ENCODE measurements around the gene GRIP2.

GRIP2 gene

DNA sequence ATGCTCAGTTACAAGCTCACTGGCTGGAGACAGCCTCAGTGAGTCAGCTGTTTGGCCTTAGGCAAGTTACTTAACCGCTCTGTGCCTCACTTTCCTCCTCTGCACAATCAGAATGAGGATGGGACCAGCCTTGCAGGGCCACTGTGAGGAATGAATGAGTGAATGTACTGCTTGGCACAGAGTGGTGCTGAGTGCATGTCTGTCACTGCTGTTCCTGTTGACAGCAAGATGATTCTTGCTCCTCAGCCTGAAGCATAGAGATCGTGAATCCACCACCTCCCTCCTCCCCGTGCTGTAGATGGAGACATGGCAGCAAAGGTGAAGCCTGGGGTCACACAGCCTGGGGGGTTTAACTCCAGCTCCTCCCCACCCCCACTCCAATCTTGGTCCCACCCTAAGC, 14.6 kb upstream of the GRIP2 start:
- no peak overlapping the region for H3K4me3 ChIP-seq (ENCODE audit: control insufficient read depth, low read depth, low read length)
- TF ChIP-seq, protein P1, sequence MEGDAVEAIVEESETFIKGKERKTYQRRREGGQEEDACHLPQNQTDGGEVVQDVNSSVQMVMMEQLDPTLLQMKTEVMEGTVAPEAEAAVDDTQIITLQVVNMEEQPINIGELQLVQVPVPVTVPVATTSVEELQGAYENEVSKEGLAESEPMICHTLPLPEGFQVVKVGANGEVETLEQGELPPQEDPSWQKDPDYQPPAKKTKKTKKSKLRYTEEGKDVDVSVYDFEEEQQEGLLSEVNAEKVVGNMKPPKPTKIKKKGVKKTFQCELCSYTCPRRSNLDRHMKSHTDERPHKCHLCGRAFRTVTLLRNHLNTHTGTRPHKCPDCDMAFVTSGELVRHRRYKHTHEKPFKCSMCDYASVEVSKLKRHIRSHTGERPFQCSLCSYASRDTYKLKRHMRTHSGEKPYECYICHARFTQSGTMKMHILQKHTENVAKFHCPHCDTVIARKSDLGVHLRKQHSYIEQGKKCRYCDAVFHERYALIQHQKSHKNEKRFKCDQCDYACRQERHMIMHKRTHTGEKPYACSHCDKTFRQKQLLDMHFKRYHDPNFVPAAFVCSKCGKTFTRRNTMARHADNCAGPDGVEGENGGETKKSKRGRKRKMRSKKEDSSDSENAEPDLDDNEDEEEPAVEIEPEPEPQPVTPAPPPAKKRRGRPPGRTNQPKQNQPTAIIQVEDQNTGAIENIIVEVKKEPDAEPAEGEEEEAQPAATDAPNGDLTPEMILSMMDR (IDR thresholded peaks at IDR 0.05; ENCODE audit: control insufficient read depth, insufficient read depth, low read depth, low read length, missing control alignments): no peak
- DNase-seq (ENCODE audit: low read depth): no peak

DNA sequence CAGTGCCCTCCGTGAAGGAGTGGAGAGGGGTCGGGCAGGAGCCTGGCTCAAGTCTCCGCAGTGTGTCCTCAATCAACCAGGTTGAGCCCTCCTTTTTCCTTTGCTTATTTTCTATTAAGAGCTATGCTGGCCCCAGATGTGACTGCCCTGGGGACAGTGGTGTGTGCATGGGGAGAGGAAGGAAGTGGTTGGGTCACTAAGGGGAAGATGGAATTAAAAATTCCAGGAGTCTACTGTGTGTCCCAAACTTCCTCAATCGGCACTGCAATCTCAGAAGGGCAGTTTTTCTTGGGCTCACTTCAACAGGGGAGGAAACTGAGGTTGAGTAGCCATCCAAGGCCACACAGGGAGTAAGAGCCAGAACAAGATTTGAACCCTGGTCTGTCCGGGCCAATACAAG, 13.7 kb upstream of the GRIP2 start:
- TF ChIP-seq, protein P1 (IDR thresholded peaks at IDR 0.05; ENCODE audit: control insufficient read depth, insufficient read depth, low read depth, low read length, missing control alignments): no peak
- H3K4me3 ChIP-seq (ENCODE audit: control insufficient read depth, low read depth, low read length): no peak overlapping the region
- no peak for DNase-seq (ENCODE audit: low read depth)

DNA sequence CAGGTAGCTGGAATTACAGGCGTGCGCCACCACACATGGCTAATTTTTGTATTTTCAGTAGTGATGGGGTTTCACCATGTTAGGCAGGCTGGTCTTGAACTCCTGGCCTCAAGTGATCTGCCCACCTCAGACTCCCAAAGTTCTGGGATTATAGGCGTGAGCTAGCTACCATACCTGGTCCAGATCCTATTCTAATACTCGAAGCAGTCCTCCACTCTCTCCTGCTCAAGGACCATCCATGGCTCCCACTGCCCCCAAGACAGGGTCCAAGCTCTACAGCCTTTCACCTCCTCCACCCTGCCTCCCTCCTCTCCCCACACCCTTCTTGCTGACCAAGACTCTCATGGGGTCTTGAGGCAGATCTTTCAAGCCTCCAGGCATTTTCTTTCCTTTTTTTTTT, 12.6 kb upstream of the GRIP2 start:
- H3K4me3 ChIP-seq (ENCODE audit: control insufficient read depth, low read depth, low read length): no peak overlapping the region
- TF ChIP-seq, protein P1 (IDR thresholded peaks at IDR 0.05; ENCODE audit: control insufficient read depth, insufficient read depth, low read depth, low read length, missing control alignments): no peak
- DNase-seq (ENCODE audit: low read depth): no peak

DNA sequence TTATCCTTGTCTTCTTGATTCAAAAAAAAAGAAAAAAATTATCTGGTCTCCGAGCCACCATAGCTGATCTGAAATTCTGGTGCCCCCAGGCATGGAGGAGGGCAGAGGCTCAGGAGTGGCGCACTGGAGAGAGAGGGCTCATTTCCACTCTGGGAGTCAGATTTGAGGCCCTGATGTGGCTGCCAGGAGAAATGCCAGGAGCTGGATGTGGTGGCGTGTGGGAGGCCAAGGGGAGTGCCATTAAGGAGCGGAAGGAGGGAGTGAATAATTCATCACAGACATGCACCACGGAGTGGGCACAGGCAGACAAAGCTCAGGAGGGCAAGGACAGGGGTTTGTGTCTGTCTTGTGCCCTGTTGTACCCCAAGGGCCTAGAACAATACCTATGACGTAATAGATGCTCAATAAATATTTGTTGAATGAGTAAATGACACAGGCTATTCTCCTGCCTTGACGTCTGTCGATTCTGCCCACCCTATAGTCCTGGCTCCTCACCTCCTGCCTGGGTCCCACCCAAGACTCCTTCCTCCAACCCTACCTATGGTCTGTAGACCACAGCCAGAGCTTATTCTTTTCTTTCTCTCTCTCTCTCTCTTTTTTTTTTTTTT, 12.0 kb upstream of the GRIP2 start:
- TF ChIP-seq, protein P1 (IDR thresholded peaks at IDR 0.05; ENCODE audit: control insufficient read depth, insufficient read depth, low read depth, low read length, missing control alignments): no peak
- H3K4me3 ChIP-seq (ENCODE audit: control insufficient read depth, low read depth, low read length): no peak overlapping the region
- DNase-seq (ENCODE audit: low read depth): no peak

DNA sequence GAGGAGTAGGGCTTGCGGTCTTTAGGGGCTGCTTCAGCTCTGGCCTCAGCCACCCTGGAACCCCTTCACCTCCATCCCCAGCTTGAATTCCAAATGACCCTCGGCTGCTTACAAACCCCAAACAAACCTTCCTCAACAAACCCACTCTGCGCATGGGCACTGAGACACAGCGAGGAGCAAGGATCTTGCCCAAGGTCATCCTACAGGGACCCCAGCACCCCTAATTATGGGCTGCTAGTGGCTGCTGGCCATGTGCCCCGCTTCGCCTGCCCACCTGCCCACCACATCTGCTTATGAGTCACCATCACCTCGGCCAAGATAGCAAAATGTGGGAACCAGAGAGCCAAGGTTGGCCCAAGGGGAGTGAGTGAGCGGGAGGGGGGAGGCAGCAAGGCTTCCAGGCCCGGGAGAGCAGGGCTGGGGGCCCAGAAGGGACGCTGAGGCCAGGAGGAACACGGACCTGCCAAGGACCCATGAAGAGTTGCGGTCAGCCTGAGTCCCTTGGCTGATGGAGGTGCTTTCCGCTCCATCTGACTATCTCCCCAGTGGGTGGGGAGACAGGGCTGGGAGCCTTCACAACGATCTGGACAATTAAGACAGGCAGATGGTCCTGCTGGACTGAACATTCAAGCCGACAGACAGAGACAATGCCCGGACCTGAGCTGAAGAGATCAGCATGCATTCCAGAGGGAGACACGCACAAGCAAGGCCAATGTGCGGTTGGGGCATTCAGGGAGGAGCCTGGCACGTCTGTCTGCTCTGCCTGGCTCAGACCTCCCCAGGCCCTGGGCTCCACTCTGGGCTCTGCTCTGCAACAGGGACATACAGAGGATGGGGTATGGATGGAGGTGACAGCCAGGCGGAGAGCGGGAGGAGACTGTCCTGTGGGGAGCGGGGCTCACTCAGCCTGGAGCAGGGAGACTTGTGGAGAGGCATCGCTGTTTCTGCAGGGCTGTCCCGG, 10.8 kb upstream of the GRIP2 start:
- DNase-seq (ENCODE audit: low read depth): no peak
- H3K4me3 ChIP-seq (ENCODE audit: control insufficient read depth, low read depth, low read length): no peak overlapping the region
- TF ChIP-seq, protein P1 (IDR thresholded peaks at IDR 0.05; ENCODE audit: control insufficient read depth, insufficient read depth, low read depth, low read length, missing control alignments): no peak

DNA sequence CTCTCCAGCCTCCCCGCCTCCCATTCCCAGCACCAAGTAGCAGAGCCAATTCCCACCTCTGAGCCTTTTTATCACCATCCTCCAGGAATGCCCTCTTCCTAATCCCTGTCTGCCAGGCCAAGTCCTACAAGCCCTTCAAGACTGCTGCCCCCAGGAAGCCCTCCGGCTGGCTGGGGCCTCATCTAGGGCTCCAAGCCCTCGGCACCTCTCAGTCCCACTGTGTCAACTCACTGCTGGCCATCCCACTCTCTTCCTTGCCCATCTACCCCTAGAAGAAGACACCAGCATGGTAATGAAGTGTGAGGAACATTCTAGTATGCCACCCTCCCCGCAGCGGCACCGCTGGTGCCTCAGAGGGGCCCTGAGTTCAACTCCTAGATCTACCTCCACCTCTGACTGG, 10.0 kb upstream of the GRIP2 start:
- TF ChIP-seq, protein P1 (IDR thresholded peaks at IDR 0.05; ENCODE audit: control insufficient read depth, insufficient read depth, low read depth, low read length, missing control alignments): no peak
- H3K4me3 ChIP-seq (ENCODE audit: control insufficient read depth, low read depth, low read length): no peak overlapping the region
- DNase-seq (ENCODE audit: low read depth): no peak

All from AG09309 (cell line).